ENCODE measurements around the gene MATN3. TPM values are rescaled to one million over a fixed set of nuclear protein-coding genes. Genes with fewer than 3 reads are reported as not detected.

MATN3 gene
- total and polyA plus RNA-seq, 2 of the 13 experiments (the other 11 are each of a cell fraction or from before 2014, with no cell fraction given): 36.1 to 208 TPM

GRCh38 chr2:19955544-19956422, 56.7 kb downstream of the MATN3 start (continued):
- TF ChIP-seq MAX (IDR thresholded peaks at IDR 0.05): no peak
- no peak for TF ChIP-seq HDAC1 (CRISPR knock-in tag; IDR thresholded peaks at IDR 0.05)
- no peak for TF ChIP-seq HOXA9 (CRISPR knock-in tag; IDR thresholded peaks at IDR 0.05; ENCODE audit: borderline replicate concordance)
- TF ChIP-seq SMC3 (IDR thresholded peaks at IDR 0.05; ENCODE audit: low read length): peak; percentile 98
- TF ChIP-seq ATF7 (IDR thresholded peaks at IDR 0.05): no peak
- no peak for TF ChIP-seq ATF7 (CRISPR knock-in tag; IDR thresholded peaks at IDR 0.05)
- no peak for TF ChIP-seq DPF2 (CRISPR knock-in tag; IDR thresholded peaks at IDR 0.05; ENCODE audit: borderline replicate concordance, low read depth)
- TF ChIP-seq ATF1 (CRISPR knock-in tag; IDR thresholded peaks at IDR 0.05): no peak
- TF ChIP-seq SP4 (CRISPR knock-in tag; IDR thresholded peaks at IDR 0.05): no peak
- TF ChIP-seq ZNF737 (CRISPR knock-in tag; IDR thresholded peaks at IDR 0.05; ENCODE audit: borderline replicate concordance): no peak
- TF ChIP-seq HNRNPH1 (optimal IDR thresholded peaks at IDR 0.05; ENCODE audit: low read depth, low read length): no peak
- no peak for TF ChIP-seq ZNF296 (CRISPR knock-in tag; conservative IDR thresholded peaks at IDR 0.05)
- TF ChIP-seq ZNF44 (CRISPR knock-in tag; IDR thresholded peaks at IDR 0.05): no peak
- TF ChIP-seq PPARG (CRISPR knock-in tag; conservative IDR thresholded peaks at IDR 0.05): peak; percentile 25; the same call in 1 of the 2 replicates

- CTCF ChIA-PET (ENCODE audit: low intra/inter-chr PET ratio, low total read pairs): no interaction called here
- in situ Hi-C loops (cut with HindIII; ENCODE audit: extremely low pct_ligation_motif_present, low pct_unique_long_range_greater_than_20kb): no loop called here
Observed at GRCh38 chr2:19949071-19949470, 63.4 kb downstream of the MATN3 start.

More at GRCh38 chr2:19949071-19949470, 63.4 kb downstream of the MATN3 start:
- Histone ChIP-seq H3K27ac (ENCODE audit: extremely low read length, insufficient read depth, low read length) (no peak overlapping the region), H3K4me3 (replicated peaks in 1 of 3; ENCODE audit: insufficient read depth in 1 of 3, low read depth in 2 of 3, low read length in 3 of 3) (no peak overlapping the region), H3K4me2 (ENCODE audit: low read depth, low read length) (no peak overlapping the region), H4K20me1 (ENCODE audit: insufficient read depth, low read length) (no peaks in the 10 kb centered on the region), H2AFZ (ENCODE audit: low read length) (no peak overlapping the region), H3K9ac (ENCODE audit: insufficient read depth, low read depth, low read length) (no peak overlapping the region), H3K79me2 (ENCODE audit: insufficient read depth, low read length) (no peaks in the 10 kb centered on the region), H3K27me3 (ENCODE audit: control insufficient read depth in 1 of 2, insufficient read depth in 2 of 2, low read length in 2 of 2) (no peaks in the 10 kb centered on the region), H3K36me3 (replicated peaks in 1 of 2; ENCODE audit: control insufficient read depth in 1 of 2, insufficient read depth in 2 of 2, low read length in 2 of 2) (peaks cover 7 to 21% of the 10 kb centered on the region in 2 experiments), H3K4me1 (ENCODE audit: insufficient read depth, low read length) (no peaks in the 10 kb centered on the region), H3K9me3 (ENCODE audit: low read length) (no peaks in the 10 kb centered on the region)
- DNase-seq (ENCODE audit: low spot score): no peak
- no peak for ATAC-seq
- intact Hi-C loops (cut with micrococcal nuclease; ENCODE audit: unreplicated experiment): no loop called here
- POLR2A ChIA-PET: no interaction called here
- FAIRE-seq: no peak
- no TSS peak for BruUV-seq (replicated peaks)
- TF ChIP-seq ZNF724P (CRISPR knock-in tag; IDR thresholded peaks at IDR 0.05; ENCODE audit: borderline replicate concordance): no peak
- no peak for TF ChIP-seq ZXDC (CRISPR knock-in tag; IDR thresholded peaks at IDR 0.05)
- no peak for TF ChIP-seq ATAD3A (CRISPR knock-in tag; IDR thresholded peaks at IDR 0.05)
- TF ChIP-seq HNF4G (IDR thresholded peaks at IDR 0.05; ENCODE audit: borderline replicate concordance, low read depth, low read length): no peak
- TF ChIP-seq HNF4G (CRISPR knock-in tag; IDR thresholded peaks at IDR 0.05; ENCODE audit: borderline replicate concordance, low read depth): no peak
- TF ChIP-seq ZNF329 (CRISPR knock-in tag; IDR thresholded peaks at IDR 0.05; ENCODE audit: low read depth): no peak
- TF ChIP-seq PLSCR1 (CRISPR knock-in tag; IDR thresholded peaks at IDR 0.05; ENCODE audit: borderline replicate concordance): no peak
- TF ChIP-seq MAZ (IDR thresholded peaks at IDR 0.05; ENCODE audit: borderline replicate concordance, low read depth, low read length): no peak
- TF ChIP-seq MAZ (CRISPR knock-in tag; IDR thresholded peaks at IDR 0.05; ENCODE audit: low read depth): no peak

All from HepG2 (cell line).